IMR-90 (cell line): ENCODE results near the gene TNFRSF9. TPM values are rescaled to one million over a fixed set of nuclear protein-coding genes. Genes with fewer than 3 reads are reported as not detected.

ENCODE experiments used
- ATAC-seq: fragments of 200-7000 bp; cut with Tn5 transposase; 2 replicates; pipeline ENCODE4 v1.9.1; 2020; ENCODE audit warnings: low read depth, mild to moderate bottlenecking, moderate library complexity
- BruUV-seq: library from RNA; stranded (reverse); fragments of 400-500 nt; replicated peaks from 2 replicates; lab custom pipeline; 2021; lab: Mats Ljungman, UMichigan
- CTCF ChIA-PET: fragments of 300-600 bp; formaldehyde crosslinking; extraction: SDS; loops from one replicate; lab custom pipeline; 2021; ENCODE audit warnings: antibody characterized with exemption; lab: Yijun Ruan, JAX
- POLR2A ChIA-PET: fragments of 300-600 bp; sonication (Branson Sonifier 250); formaldehyde crosslinking; loops from one replicate; lab custom pipeline; 2022; ENCODE audit warnings: antibody characterized with exemption; ENCODE audit not compliant: unreplicated experiment; lab: Charles Lee
- DNase-seq: peaks from one replicate; pipeline ENCODE4 v3.0.0; 2013
- H2AFZ ChIP-seq: replicated peaks from 2 replicates; pipeline ENCODE3; 2013; ENCODE audit warnings: low read length, mild to moderate bottlenecking; ENCODE audit not compliant: poor library complexity
- H2AK5ac ChIP-seq: 2 replicates; pipeline ENCODE4 v1.6.1; 2013; ENCODE audit warnings: low read depth, low read length, inconsistent platforms
- H2AK9ac ChIP-seq: replicated peaks from 2 replicates; pipeline ENCODE3; 2013; ENCODE audit warnings: mild to moderate bottlenecking, low read depth, low read length, moderate library complexity; ENCODE audit not compliant: poor library complexity
- H2BK120ac ChIP-seq: 2 replicates; pipeline ENCODE4 v1.6.1; 2013; ENCODE audit warnings: low read depth, low read length, inconsistent platforms
- H2BK15ac ChIP-seq: 3 replicates; pipeline ENCODE4 v1.6.1; 2013; ENCODE audit warnings: low read depth, low read length, inconsistent platforms
- H2BK20ac ChIP-seq: 2 replicates; pipeline ENCODE4 v1.6.1; 2013; ENCODE audit warnings: low read depth, mild to moderate bottlenecking, inconsistent platforms, low read length, moderate library complexity
- H2BK5ac ChIP-seq: 2 replicates; pipeline ENCODE4 v1.6.1; 2013; ENCODE audit warnings: mild to moderate bottlenecking, low read depth, low read length, inconsistent platforms; ENCODE audit not compliant: poor library complexity, severe bottlenecking
- H3K14ac ChIP-seq: replicated peaks from 2 replicates; pipeline ENCODE4 v1.6.1; 2013; ENCODE audit warnings: low read depth, low read length, inconsistent platforms
- H3K18ac ChIP-seq: 2 replicates; pipeline ENCODE4 v1.6.1; 2013; ENCODE audit warnings: low read depth, low read length, control low read depth
- H3K23ac ChIP-seq: 2 replicates; pipeline ENCODE4 v1.6.1; 2013; ENCODE audit warnings: low read depth, low read length, inconsistent platforms
- H3K27ac ChIP-seq: 2 replicates; pipeline ENCODE4 v1.5.1; 2013; ENCODE audit warnings: mild to moderate bottlenecking, control low read depth, low read length; ENCODE audit not compliant: insufficient read depth
- H3K27me3 ChIP-seq: 2 replicates; pipeline ENCODE4 v1.6.1; 2013; ENCODE audit warnings: low read length; ENCODE audit not compliant: control insufficient read depth, insufficient read depth
- H3K36me3 ChIP-seq: 2 replicates; pipeline ENCODE4 v1.6.1; 2013; ENCODE audit warnings: low read length, mixed read lengths; ENCODE audit not compliant: control insufficient read depth, insufficient read depth
- H3K4ac ChIP-seq: 2 replicates; pipeline ENCODE4 v1.6.1; 2013; ENCODE audit warnings: low read depth, low read length, inconsistent platforms
- H3K4me1 ChIP-seq: 2 replicates; pipeline ENCODE4 v1.6.1; 2013; ENCODE audit warnings: low read length, mixed read lengths; ENCODE audit not compliant: control insufficient read depth, insufficient read depth
- H3K4me2 ChIP-seq: 2 replicates; pipeline ENCODE4 v1.6.1; 2013; ENCODE audit warnings: low read depth, mild to moderate bottlenecking, control low read depth, low read length, moderate library complexity
- H3K4me3 ChIP-seq: 2 replicates; pipeline ENCODE4 v1.5.1; 2013; ENCODE audit warnings: low read depth, mild to moderate bottlenecking, control low read depth, low read length, moderate library complexity; ENCODE audit not compliant: insufficient read depth
- H3K56ac ChIP-seq: 2 replicates; pipeline ENCODE4 v1.6.1; 2013; ENCODE audit warnings: low read length, inconsistent platforms; ENCODE audit not compliant: insufficient read depth; ENCODE audit errors: extremely low read depth
- H3K79me1 ChIP-seq, 2 experiments: 2 replicates each; pipeline ENCODE4 v1.6.1; 2013; ENCODE audit warnings: low read length in 2 of 2, inconsistent platforms in 1 of 2, low read depth in 1 of 2
- H3K9ac ChIP-seq: 2 replicates; pipeline ENCODE4 v1.6.1; 2013; ENCODE audit warnings: low read depth, low read length, control low read depth
- H3K9me1 ChIP-seq: 2 replicates; pipeline ENCODE4 v1.6.1; 2013; ENCODE audit warnings: low read length, inconsistent platforms; ENCODE audit not compliant: insufficient read depth
- H3K9me3 ChIP-seq: 2 replicates; pipeline ENCODE4 v1.6.1; 2013; ENCODE audit warnings: low read length; ENCODE audit not compliant: control insufficient read depth, insufficient read depth
- H4K20me1 ChIP-seq: 2 replicates; pipeline ENCODE4 v1.6.1; 2013; ENCODE audit warnings: low read length, inconsistent platforms; ENCODE audit not compliant: insufficient read depth
- H4K5ac ChIP-seq: 2 replicates; pipeline ENCODE4 v1.6.1; 2013; ENCODE audit warnings: mild to moderate bottlenecking, low read depth, low read length, control low read depth
- H4K8ac ChIP-seq, 2 experiments: 2 replicates each; pipeline ENCODE4 v1.6.1; 2013; ENCODE audit warnings: low read depth in 2 of 2, low read length in 2 of 2, control low read depth in 1 of 2, inconsistent platforms in 1 of 2
- H4K91ac ChIP-seq: 2 replicates; pipeline ENCODE4 v1.6.1; 2013; ENCODE audit warnings: low read depth, low read length, inconsistent platforms; ENCODE audit not compliant: insufficient read depth
- BHLHE40 ChIP-seq: fragments of 150-350 bp; IDR thresholded peaks from 2 replicates; pipeline ENCODE4 v1.6.1; 2016; ENCODE audit warnings: mild to moderate bottlenecking, low read depth, low read length
- CEBPB ChIP-seq: IDR thresholded peaks from 2 replicates; pipeline ENCODE4 v1.6.1; 2012; ENCODE audit warnings: low read depth, low read length, improper control_type of control experiment
- CHD1 ChIP-seq: IDR thresholded peaks from 2 replicates; pipeline ENCODE4 v1.6.1; 2012; ENCODE audit warnings: low read depth, low read length, improper control_type of control experiment
- CTCF ChIP-seq: conservative IDR thresholded peaks from 2 replicates; pipeline ENCODE4 v1.5.1; 2012; ENCODE audit warnings: mild to moderate bottlenecking, low read depth, low read length, improper control_type of control experiment
- FOS ChIP-seq: fragments of 150-350 bp; IDR thresholded peaks from 2 replicates; pipeline ENCODE4 v1.6.1; 2016; ENCODE audit warnings: low read depth, low read length
- MAFK ChIP-seq: IDR thresholded peaks from 2 replicates; pipeline ENCODE4 v1.6.1; 2012; ENCODE audit warnings: low read depth, low read length, improper control_type of control experiment
- MAZ ChIP-seq: IDR thresholded peaks from 2 replicates; pipeline ENCODE4 v1.6.1; 2012; ENCODE audit warnings: low read depth, mild to moderate bottlenecking, low read length, improper control_type of control experiment, moderate library complexity, borderline replicate concordance
- MXI1 ChIP-seq: IDR thresholded peaks from 2 replicates; pipeline ENCODE4 v1.6.1; 2012; ENCODE audit warnings: low read depth, mild to moderate bottlenecking, low read length, moderate library complexity, borderline replicate concordance
- NFE2L2 ChIP-seq: fragments of 150-350 bp; IDR thresholded peaks from 2 replicates; pipeline ENCODE4 v1.6.1; 2016; ENCODE audit warnings: low read depth, mild to moderate bottlenecking, low read length
- POLR2A ChIP-seq: IDR thresholded peaks from 2 replicates; pipeline ENCODE4 v1.6.1; 2012; ENCODE audit warnings: mild to moderate bottlenecking, low read depth, low read length
- RAD21 ChIP-seq: IDR thresholded peaks from 2 replicates; pipeline ENCODE4 v1.6.1; 2012; ENCODE audit warnings: low read length, improper control_type of control experiment
- RCOR1 ChIP-seq: IDR thresholded peaks from 2 replicates; pipeline ENCODE4 v1.6.1; 2012; ENCODE audit warnings: mild to moderate bottlenecking, low read length, improper control_type of control experiment; ENCODE audit not compliant: insufficient replicate concordance
- RFX5 ChIP-seq: IDR thresholded peaks from 2 replicates; pipeline ENCODE4 v1.8.0; 2012; ENCODE audit warnings: low read depth, mild to moderate bottlenecking, low read length, moderate library complexity
- SMC3 ChIP-seq: fragments of 150-350 bp; IDR thresholded peaks from 2 replicates; pipeline ENCODE4 v1.6.1; 2016; ENCODE audit warnings: low read depth, mild to moderate bottlenecking, antibody characterized with exemption, low read length, moderate library complexity
- USF2 ChIP-seq: fragments of 150-350 bp; IDR thresholded peaks from 2 replicates; pipeline ENCODE4 v1.6.1; 2017; ENCODE audit warnings: mild to moderate bottlenecking, antibody characterized with exemption, low read length, low read depth
- WGBS, 2 experiments: methylation state at CpG; one replicate each; pipeline versions ENCODE4 v1.1.5 to v1.1.7; 2013; ENCODE audit warnings: missing lambda C conversion rate in 2 of 2; ENCODE audit not compliant: insufficient read length in 1 of 2; ENCODE audit errors: extremely low coverage in 2 of 2; 5-methylcytosine and 5-hydroxymethylcytosine counted together
- dilution Hi-C: fragments of 300-500 bp; cut with HindIII; formaldehyde crosslinking; loops from one replicate; pipeline ENCODE4 v1.14.3; 2018; ENCODE audit warnings: low sequenced_read_pairs; ENCODE audit not compliant: unreplicated experiment
- in situ Hi-C: fragments of 300-500 bp; cut with MboI; formaldehyde crosslinking; loops from 3 replicates; pipeline ENCODE4 v1.14.3; 2019; ENCODE audit warnings: low sequenced_read_pairs, inconsistent platforms, mixed read lengths
- intact Hi-C: fragments of 100-400 bp; cut with micrococcal nuclease; formaldehyde crosslinking; loops from 2 replicates; pipeline ENCODE4 v1.10.0; 2022
- polyA plus RNA-seq, 3 experiments: library from polyadenylated mRNA; depleted of rRNA; stranded (reverse); fragments of >200 nt; gene quantifications; 2 replicates each; pipeline ENCODE4 v1.2.3, GENCODE V29; 2012; ENCODE audit warnings: low replicate concordance in 1 of 3
- total RNA-seq: library from RNA; depleted of rRNA; stranded (reverse); fragments of >200 nt; gene quantifications from 2 replicates; pipeline ENCODE4 v1.2.3, GENCODE V29; 2012
- TF ChIP-seq, protein P1 (sequence below): fragments of 150-350 bp; IDR thresholded peaks from 2 replicates; pipeline ENCODE4 v1.6.1; 2016; ENCODE audit warnings: low read depth, mild to moderate bottlenecking, low read length, moderate library complexity, borderline replicate concordance

The TNFRSF9 gene
- total and polyA plus RNA-seq, 2 of the 4 experiments (the other 2 are of a cell fraction): 0.43 to 0.72 TPM

DNA sequence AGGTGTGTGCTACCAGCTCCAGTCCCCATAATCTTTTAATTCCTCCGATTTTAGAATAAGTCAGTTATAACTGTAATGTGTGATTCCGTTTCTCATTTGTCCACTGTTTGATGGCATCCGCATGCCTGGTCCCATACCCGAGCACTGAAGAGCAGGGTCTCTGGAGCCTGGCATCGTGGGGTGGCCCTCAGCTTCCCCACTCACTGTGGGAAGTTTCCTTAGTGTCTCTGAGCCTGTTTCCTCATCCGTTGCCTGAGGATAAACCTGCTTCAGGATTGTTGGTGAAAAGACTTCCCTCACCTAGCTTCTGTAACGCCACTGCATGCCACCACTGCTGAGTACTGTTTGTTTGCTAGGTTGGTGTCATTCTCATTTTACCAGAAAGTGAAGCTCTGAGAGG is 40.3 kb upstream of the TNFRSF9 start:
- Histone ChIP-seq H2AFZ (no peak overlapping the region), H3K56ac (no peak overlapping the region), H4K8ac (no peak overlapping the region), H4K91ac (no peak overlapping the region), H3K27me3 (no peaks in the 10 kb centered on the region), H2BK5ac (no peak overlapping the region), H3K4me3 (no peak overlapping the region), H3K4ac (no peak overlapping the region), H3K79me1 (peaks cover 25 to 56% of the 10 kb centered on the region in 2 experiments), H3K27ac (no peak overlapping the region), H3K9me1 (no peaks in the 10 kb centered on the region; the same call in 1 of the 2 replicates), H3K9me3 (no peaks in the 10 kb centered on the region), H3K36me3 (peaks cover 47% of the 10 kb centered on the region), H3K4me2 (no peak overlapping the region), H3K4me1 (peaks cover 2% of the 10 kb centered on the region; the same call in 1 of the 2 replicates), H2AK5ac (no peak overlapping the region), H3K18ac (no peak overlapping the region), H3K9ac (no peak overlapping the region), H4K20me1 (no peaks in the 10 kb centered on the region; the same call in 1 of the 2 replicates), H4K5ac (no peak overlapping the region), H2BK15ac (no peak overlapping the region), H2BK120ac (no peak overlapping the region), H2BK20ac (no peak overlapping the region), H2AK9ac (peak overlapping the region; percentile 53), H3K14ac (no peak overlapping the region), H3K23ac (no peak overlapping the region)
- DNase-seq (no peak), ATAC-seq (no peak)
- in situ Hi-C loops (loop anchor here (5.0 to 25.0 kb wide), 4 partner anchors 331 to 881 kb away; no protein-coding TSS in a partner anchor), dilution Hi-C loops (no loop called here), intact Hi-C loops (loop anchor here (5.0 kb wide), 1 partner anchor 746 kb away; no protein-coding TSS in a partner anchor)
- CTCF ChIA-PET: no interaction called here
- WGBS, 2 experiments: no CpG with 5 or more reads among the region's 7 CpGs
- POLR2A ChIA-PET: no interaction called here
- BruUV-seq: no TSS peak
- TF ChIP-seq MAFK: no peak
- TF ChIP-seq SMC3: no peak
- no peak for TF ChIP-seq RFX5
- TF ChIP-seq POLR2A: no peak
- no peak for TF ChIP-seq CEBPB
- no peak for TF ChIP-seq RCOR1
- no peak for TF ChIP-seq USF2
- TF ChIP-seq CTCF: no peak
- no peak for TF ChIP-seq MAZ
- no peak for TF ChIP-seq CHD1
- no peak for TF ChIP-seq BHLHE40
- TF ChIP-seq, protein P1, sequence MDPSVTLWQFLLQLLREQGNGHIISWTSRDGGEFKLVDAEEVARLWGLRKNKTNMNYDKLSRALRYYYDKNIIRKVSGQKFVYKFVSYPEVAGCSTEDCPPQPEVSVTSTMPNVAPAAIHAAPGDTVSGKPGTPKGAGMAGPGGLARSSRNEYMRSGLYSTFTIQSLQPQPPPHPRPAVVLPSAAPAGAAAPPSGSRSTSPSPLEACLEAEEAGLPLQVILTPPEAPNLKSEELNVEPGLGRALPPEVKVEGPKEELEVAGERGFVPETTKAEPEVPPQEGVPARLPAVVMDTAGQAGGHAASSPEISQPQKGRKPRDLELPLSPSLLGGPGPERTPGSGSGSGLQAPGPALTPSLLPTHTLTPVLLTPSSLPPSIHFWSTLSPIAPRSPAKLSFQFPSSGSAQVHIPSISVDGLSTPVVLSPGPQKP: no peak
- TF ChIP-seq FOS: no peak
- TF ChIP-seq RAD21: no peak
- no peak for TF ChIP-seq NFE2L2
- no peak for TF ChIP-seq MXI1
